Measurements from ENCODE around the gene MYO5A. TPM values are rescaled to one million over a fixed set of nuclear protein-coding genes. Genes with fewer than 3 reads are reported as not detected.

Gene MYO5A
- total and polyA plus RNA-seq, 9 of the 15 experiments (the other 6 are each of a cell fraction or from before 2014, with no cell fraction given): 0.03 to 0.82 (median 0.40) TPM

GRCh38 chr15:52295421-52296001 is 233.2 kb downstream of the MYO5A start, which contains the start of gene MYO5C:
Gene MYO5C, minus strand, starts transcription at chr15:52295804. Its CDS starts 168 bp downstream, at chr15:52295636.
- intact Hi-C loops (cut with micrococcal nuclease) (no loop called here), in situ Hi-C loops (cut with MboI) (no loop called here)
- DNase-seq (ENCODE audit: extremely low read depth in 1 of 4, low spot score in 3 of 4) (no peak), FAIRE-seq (no peak), ATAC-seq (no peak)
- Histone ChIP-seq H3K9ac (ENCODE audit: insufficient read depth in 1 of 2, low read depth in 2 of 2, low read length in 2 of 2) (no peak within 1 kb of the TSS), H3K9me3 (replicated peaks; ENCODE audit: control insufficient read depth, insufficient read depth, low read depth, low read length) (no peaks in the 10 kb centered on the region), H3K79me2 (ENCODE audit: control insufficient read depth, insufficient read depth, low read length) (no peaks in the 10 kb centered on the region), H4K20me1 (replicated peaks; ENCODE audit: control insufficient read depth, insufficient read depth, low read length) (no peaks in the 10 kb centered on the region), H3K4me2 (ENCODE audit: insufficient read depth, low read length) (no peak within 1 kb of the TSS), H3K27ac (ENCODE audit: extremely low read depth, low read depth, low read length) (no peak within 1 kb of the TSS), H3K4me1 (replicated peaks in 1 of 2; ENCODE audit: control insufficient read depth in 2 of 2, insufficient read depth in 2 of 2, low read length in 2 of 2) (peaks cover 0 to 9% of the 10 kb centered on the region in 2 experiments; a peak in 2 of 5 replicates), H3K27me3 (ENCODE audit: control insufficient read depth in 2 of 2, insufficient read depth in 2 of 2, low read length in 2 of 2) (peaks cover 10 to 37% of the 10 kb centered on the region in 2 experiments; a peak in 3 of 5 replicates), H2AFZ (ENCODE audit: low read depth, low read length) (no peak within 1 kb of the TSS), H3K36me3 (ENCODE audit: control insufficient read depth, insufficient read depth, low read length) (no peaks in the 10 kb centered on the region), H3K9me1 (ENCODE audit: control insufficient read depth, insufficient read depth, low read length) (no peaks in the 10 kb centered on the region), H3K4me3 (no peak within 1 kb of the TSS)
- ChIA-PET POLR2A (no interaction called here), CTCF (ENCODE audit: low intra/inter-chr PET ratio) (no interaction called here)
- 10% methylated on average over 10 of the region's 65 CpGs for WGBS (ENCODE audit: insufficient coverage, low coverage, missing lambda C conversion rate)
- BruUV-seq (replicated peaks): no TSS peak
- no peak for TF ChIP-seq NFXL1 (CRISPR knock-in tag; IDR thresholded peaks at IDR 0.05)
- TF ChIP-seq REST (IDR thresholded peaks at IDR 0.05; ENCODE audit: borderline replicate concordance): no peak
- no peak for TF ChIP-seq REST (CRISPR knock-in tag; IDR thresholded peaks at IDR 0.05; ENCODE audit: low read depth)
- TF ChIP-seq, protein P1, sequence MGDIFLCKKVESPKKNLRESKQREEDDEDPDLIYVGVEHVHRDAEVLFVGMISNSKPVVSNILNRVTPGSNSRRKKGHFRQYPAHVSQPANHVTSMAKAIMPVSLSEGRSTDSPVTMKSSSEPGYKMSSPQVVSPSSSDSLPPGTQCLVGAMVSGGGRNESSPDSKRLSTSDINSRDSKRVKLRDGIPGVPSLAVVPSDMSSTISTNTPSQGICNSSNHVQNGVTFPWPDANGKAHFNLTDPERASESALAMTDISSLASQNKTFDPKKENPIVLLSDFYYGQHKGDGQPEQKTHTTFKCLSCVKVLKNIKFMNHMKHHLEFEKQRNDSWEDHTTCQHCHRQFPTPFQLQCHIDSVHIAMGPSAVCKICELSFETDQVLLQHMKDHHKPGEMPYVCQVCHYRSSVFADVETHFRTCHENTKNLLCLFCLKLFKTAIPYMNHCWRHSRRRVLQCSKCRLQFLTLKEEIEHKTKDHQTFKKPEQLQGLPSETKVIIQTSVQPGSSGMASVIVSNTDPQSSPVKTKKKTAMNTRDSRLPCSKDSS (IDR thresholded peaks at IDR 0.05; ENCODE audit: low read depth, partially characterized antibody): no peak
- TF ChIP-seq, protein P2, sequence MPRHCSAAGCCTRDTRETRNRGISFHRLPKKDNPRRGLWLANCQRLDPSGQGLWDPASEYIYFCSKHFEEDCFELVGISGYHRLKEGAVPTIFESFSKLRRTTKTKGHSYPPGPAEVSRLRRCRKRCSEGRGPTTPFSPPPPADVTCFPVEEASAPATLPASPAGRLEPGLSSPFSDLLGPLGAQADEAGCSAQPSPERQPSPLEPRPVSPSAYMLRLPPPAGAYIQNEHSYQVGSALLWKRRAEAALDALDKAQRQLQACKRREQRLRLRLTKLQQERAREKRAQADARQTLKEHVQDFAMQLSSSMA (CRISPR knock-in tag; IDR thresholded peaks at IDR 0.05): no peak
- TF ChIP-seq HDAC3 (IDR thresholded peaks at IDR 0.05; ENCODE audit: borderline replicate concordance, partially characterized antibody): no peak
- no peak for TF ChIP-seq NELFE (IDR thresholded peaks at IDR 0.05; ENCODE audit: insufficient read depth, insufficient read length)
- no peak for TF ChIP-seq PATZ1 (CRISPR knock-in tag; IDR thresholded peaks at IDR 0.05; ENCODE audit: borderline replicate concordance)
- TF ChIP-seq ESRRA (IDR thresholded peaks at IDR 0.05; ENCODE audit: borderline replicate concordance, low read depth): no peak

Data from K562 (cell line).